CD4-positive, alpha-beta T cell treated with Interleukin-21 for 1 hour (primary cell): ENCODE measurements around the gene CAMTA1.

Experiments used
- DNase-seq: peaks from one replicate; pipeline ENCODE4 v3.0.0-alpha.2; 2020

CAMTA1 gene

GRCh38 chr1:7578206-7578605, 793.0 kb downstream of the CAMTA1 start:
- DNase-seq: no peak

- DNase-seq: no peak
Measured at GRCh38 chr1:7579016-7579415, 793.8 kb downstream of the CAMTA1 start.

DNA sequence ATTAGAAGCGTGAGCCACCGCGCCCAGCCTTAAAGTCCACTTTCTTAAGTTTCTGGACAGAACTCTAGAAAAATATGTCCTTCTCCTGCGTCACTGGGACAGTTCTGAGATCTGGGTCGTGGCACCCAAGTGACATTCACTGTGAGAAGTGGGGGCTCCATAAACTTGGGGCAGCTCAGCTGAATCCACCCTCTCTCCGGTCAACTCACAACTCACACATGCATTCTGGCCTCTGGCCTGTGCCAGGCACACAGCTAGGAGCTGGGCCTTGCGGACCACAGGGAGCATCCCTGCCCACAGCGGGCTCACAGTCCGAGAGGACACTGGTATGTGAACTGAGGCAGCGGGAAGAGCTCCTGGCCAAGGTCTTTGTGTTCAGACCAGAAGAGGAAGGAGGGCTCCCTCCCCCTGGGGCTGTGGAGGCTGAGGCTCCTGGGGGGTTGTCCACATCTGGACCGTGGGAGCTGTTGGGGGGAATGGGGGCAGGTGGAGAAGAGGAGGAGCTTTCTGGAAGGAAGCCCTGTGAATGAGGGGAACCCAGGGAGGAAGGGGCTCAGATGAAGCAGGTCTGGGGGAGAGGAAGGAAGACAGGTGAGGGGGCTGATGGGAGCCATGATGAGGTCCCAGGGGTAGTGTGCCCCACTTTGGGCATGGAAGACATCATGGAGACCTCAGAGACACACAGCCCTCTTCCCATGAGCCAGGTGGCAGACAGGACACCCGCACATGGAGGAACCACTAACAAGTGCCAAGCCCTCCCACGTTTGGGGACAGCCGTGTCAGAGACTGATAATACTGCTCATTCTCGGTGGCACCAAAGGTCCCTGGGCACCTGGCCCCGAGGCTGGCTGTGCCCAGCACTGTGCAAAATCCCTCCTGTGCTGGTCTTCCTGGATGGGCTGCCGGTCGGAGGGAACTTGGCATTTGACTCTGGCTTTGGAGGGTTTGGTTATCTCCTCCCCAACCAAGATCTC, 794.9 kb downstream of the CAMTA1 start:
- no peak for DNase-seq

GRCh38 chr1:7580923-7581753, 795.9 kb downstream of the CAMTA1 start:
- DNase-seq: no peak

- DNase-seq: no peak
Measured at GRCh38 chr1:7581754-7582459, 796.7 kb downstream of the CAMTA1 start.

DNA sequence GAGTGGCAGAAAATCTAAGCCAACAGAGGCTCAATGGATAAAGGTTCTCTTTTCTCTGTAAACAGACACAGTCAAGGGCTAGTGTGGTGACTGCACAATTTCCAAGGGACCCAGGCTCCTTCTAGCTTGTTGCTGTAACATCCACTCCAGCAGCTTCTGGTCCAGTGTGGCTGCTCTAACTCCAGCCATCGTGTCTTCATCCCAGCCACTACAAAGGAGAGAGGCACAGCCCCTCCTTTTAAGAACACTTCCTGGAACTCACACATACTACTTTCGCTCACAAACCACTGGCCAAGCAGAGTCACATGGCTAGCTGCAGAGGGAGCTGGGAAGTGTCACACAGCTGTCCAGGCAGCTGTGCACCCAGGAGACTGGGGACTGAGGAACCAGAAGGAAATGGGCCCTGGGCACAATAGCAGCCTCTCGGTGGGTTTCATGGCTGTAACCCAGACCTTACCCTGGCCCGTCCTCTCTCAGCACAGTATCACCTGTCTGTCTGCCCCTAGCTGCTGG, 797.3 kb downstream of the CAMTA1 start:
- DNase-seq: no peak

- DNase-seq: no peak
Measured at GRCh38 chr1:7583291-7584096, 798.2 kb downstream of the CAMTA1 start.

DNA sequence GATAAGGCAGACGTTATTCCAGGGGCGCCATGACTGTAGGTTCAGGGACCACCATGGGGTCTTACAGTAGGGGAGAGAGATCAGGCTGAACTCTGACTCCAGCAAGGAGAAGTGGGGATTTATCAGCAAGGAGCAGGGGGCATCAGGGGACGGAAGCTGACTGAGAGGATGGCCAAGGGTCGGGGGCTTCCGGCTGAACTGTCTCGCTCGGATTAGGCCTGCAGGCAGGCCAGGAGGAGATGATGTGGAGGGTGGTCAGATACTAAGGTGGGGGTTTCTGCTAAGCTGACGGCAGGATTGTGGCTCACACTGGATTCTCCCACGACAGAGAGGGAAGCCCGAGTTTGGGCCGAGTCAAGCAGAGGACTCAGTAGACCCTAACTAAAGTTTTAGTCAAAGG, 798.9 kb downstream of the CAMTA1 start:
- DNase-seq: no peak

DNA sequence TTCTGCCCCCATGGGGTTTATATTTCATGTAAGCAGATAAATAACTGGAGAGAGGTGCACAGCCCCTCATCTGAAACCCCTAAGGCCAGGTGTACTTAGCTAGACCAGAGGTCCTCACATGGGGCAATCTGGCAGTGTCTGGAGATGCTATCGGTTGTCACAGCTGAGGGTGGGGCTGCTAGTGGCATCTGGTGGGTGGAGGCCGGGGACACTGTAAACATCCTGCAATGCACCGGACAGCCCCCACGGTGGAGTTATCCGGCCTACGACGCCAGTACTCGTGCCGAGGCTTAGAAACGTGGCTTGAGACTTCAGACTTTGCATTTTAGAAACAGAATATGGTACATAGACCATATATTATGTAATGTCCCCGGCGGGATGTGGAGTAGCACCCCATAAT, 799.4 kb downstream of the CAMTA1 start:
- no peak for DNase-seq

GRCh38 chr1:7585216-7585907, 800.1 kb downstream of the CAMTA1 start:
- DNase-seq: no peak

GRCh38 chr1:7586031-7586941, 801.0 kb downstream of the CAMTA1 start:
- no peak for DNase-seq

- no peak for DNase-seq
Measured at GRCh38 chr1:7587108-7587772, 802.0 kb downstream of the CAMTA1 start.

- no peak for DNase-seq
Measured at GRCh38 chr1:7587773-7588456, 802.7 kb downstream of the CAMTA1 start.

GRCh38 chr1:7588457-7588827, 803.2 kb downstream of the CAMTA1 start:
- no peak for DNase-seq

- no peak for DNase-seq
Measured at GRCh38 chr1:7589080-7589735, 804.0 kb downstream of the CAMTA1 start.

GRCh38 chr1:7589774-7590425, 804.6 kb downstream of the CAMTA1 start:
- no peak for DNase-seq

GRCh38 chr1:7590426-7590790, 805.2 kb downstream of the CAMTA1 start:
- no peak for DNase-seq

DNA sequence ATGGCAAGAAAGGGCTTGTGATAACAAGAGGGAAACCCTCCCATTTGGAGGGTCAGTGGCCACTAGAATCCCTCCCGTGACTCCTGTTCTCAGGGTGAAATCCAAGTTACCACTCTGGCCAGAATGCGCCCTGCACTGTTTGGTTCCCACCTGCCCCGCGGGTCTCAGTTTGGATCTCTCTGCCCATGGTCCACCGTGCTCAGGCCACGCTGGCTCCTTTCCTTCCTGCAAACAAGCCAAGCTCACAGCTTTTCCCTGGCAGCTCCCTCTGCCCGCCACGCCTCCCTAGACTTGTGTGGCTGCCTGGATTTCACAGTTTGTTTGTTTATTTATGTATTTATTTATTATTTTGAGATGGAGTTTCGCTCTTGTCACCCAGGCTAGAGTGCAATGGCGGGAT, 806.3 kb downstream of the CAMTA1 start:
- no peak for DNase-seq
